ENCODE results near the gene HDAC9.

Gene HDAC9

GRCh38 chr7:18494821-18495408 is 634 bp upstream of the HDAC9 start:
- DNase-seq = no peak

- no peak for DNase-seq
Measured at GRCh38 chr7:18496341-18496700, 772 bp downstream of the HDAC9 start.

- DNase-seq = no peak
Measured at GRCh38 chr7:18497082-18497481, 1.5 kb downstream of the HDAC9 start.

- DNase-seq = no peak
Measured at GRCh38 chr7:18497800-18498199, 2.3 kb downstream of the HDAC9 start.

GRCh38 chr7:18498341-18498740 is 2.8 kb downstream of the HDAC9 start:
- no peak for DNase-seq

GRCh38 chr7:18499407-18500177 is 4.0 kb downstream of the HDAC9 start:
- no peak for DNase-seq

GRCh38 chr7:18503126-18503866 is 7.7 kb downstream of the HDAC9 start:
- no peak for DNase-seq

GRCh38 chr7:18504965-18505364 is 9.4 kb downstream of the HDAC9 start:
- DNase-seq = no peak

- no peak for DNase-seq
Measured at GRCh38 chr7:18505870-18506460, 10.4 kb downstream of the HDAC9 start.

- DNase-seq = no peak
Measured at GRCh38 chr7:18508443-18509427, 13.2 kb downstream of the HDAC9 start.

GRCh38 chr7:18509481-18509880 is 13.9 kb downstream of the HDAC9 start:
- no peak for DNase-seq

- DNase-seq = no peak
Measured at GRCh38 chr7:18511351-18512140, 16.0 kb downstream of the HDAC9 start.

- no peak for DNase-seq
Measured at GRCh38 chr7:18513343-18513742, 17.8 kb downstream of the HDAC9 start.

GRCh38 chr7:18515067-18515466 is 19.5 kb downstream of the HDAC9 start:
- no peak for DNase-seq

- DNase-seq = no peak
Measured at GRCh38 chr7:18517646-18518045, 22.1 kb downstream of the HDAC9 start.

GRCh38 chr7:18518555-18518954 is 23.0 kb downstream of the HDAC9 start:
- no peak for DNase-seq

- DNase-seq = no peak
Measured at GRCh38 chr7:18520450-18521235, 25.1 kb downstream of the HDAC9 start.

- no peak for DNase-seq
Measured at GRCh38 chr7:18521236-18521589, 25.7 kb downstream of the HDAC9 start.

- no peak for DNase-seq
Measured at GRCh38 chr7:18521945-18522566, 26.5 kb downstream of the HDAC9 start.

- no peak for DNase-seq
Measured at GRCh38 chr7:18524248-18524647, 28.7 kb downstream of the HDAC9 start.
